GM12801 (cell line): ENCODE measurements around the gene ETV1.

Experiments
- TF ChIP-seq, protein P1 (sequence below): IDR thresholded peaks from one replicate; pipeline ENCODE4 v1.5.1; 2011; ENCODE audit warnings: control low read depth; ENCODE audit not compliant: insufficient read length; ENCODE audit errors: extremely low read depth

Gene ETV1

DNA sequence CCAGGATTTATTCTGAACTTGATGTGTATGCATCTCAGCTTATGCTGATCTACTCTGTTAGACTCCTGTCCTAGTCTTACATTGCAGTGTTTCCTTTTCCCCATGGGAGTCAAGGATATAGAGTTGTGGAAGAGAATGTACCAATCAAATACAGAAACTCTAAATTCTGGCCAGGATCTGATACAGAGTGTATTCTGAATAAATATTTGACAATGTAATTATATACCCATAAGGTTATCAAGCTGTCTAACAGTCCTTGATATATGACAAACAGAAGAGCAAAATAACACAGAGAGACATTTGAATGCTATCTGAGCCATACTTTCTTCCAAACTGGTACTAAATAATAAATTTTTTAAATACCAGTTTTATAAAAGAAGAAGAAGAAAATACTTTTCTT is 116.8 kb downstream of the ETV1 start:
- TF ChIP-seq, protein P1, sequence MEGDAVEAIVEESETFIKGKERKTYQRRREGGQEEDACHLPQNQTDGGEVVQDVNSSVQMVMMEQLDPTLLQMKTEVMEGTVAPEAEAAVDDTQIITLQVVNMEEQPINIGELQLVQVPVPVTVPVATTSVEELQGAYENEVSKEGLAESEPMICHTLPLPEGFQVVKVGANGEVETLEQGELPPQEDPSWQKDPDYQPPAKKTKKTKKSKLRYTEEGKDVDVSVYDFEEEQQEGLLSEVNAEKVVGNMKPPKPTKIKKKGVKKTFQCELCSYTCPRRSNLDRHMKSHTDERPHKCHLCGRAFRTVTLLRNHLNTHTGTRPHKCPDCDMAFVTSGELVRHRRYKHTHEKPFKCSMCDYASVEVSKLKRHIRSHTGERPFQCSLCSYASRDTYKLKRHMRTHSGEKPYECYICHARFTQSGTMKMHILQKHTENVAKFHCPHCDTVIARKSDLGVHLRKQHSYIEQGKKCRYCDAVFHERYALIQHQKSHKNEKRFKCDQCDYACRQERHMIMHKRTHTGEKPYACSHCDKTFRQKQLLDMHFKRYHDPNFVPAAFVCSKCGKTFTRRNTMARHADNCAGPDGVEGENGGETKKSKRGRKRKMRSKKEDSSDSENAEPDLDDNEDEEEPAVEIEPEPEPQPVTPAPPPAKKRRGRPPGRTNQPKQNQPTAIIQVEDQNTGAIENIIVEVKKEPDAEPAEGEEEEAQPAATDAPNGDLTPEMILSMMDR = no peak

DNA sequence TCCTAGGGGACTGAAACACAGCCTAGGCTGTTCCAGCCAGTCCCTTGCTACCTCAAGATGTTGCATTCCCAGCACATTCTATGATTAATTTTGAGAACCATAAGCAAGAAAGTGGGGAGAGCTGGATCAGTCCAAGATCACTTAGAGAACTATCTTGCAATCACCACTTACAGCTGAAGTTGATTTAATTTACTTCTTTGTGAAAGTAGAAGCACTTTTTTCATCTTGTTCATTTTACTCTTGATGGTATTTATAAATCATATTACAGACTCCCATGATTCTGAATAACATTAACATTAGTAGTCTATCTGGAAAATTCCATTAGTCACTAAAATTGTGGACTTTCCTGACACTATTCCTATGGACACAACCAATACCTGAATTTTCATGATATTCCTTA is 118.5 kb downstream of the ETV1 start:
- TF ChIP-seq, protein P1 = no peak

DNA sequence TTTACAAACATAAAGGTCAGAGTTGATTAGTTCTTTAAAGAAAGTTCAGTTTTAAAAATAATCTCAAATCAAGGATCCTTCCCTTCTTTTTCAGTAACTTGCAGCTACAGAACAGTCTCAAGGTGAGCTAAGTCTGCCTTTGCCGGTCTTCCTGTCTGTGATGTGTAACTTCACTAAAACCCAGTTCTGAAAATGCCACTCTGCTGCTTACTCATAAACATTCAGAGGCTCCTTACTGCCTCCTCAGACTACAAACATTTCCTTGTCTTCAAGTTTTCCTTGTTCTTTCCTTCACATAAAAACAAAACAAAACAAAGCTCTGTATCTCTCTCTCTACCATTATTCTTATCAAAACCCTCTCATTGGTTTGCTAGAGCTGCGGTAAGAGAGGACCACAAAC is 128.7 kb downstream of the ETV1 start:
- TF ChIP-seq, protein P1 = no peak

- TF ChIP-seq, protein P1 = no peak
Measured at GRCh38 chr7:13856012-13856411, 133.5 kb downstream of the ETV1 start.

- TF ChIP-seq, protein P1 = no peak
Measured at GRCh38 chr7:13852281-13852968, 137.0 kb downstream of the ETV1 start.

- TF ChIP-seq, protein P1 = no peak
Measured at GRCh38 chr7:13851736-13852135, 137.7 kb downstream of the ETV1 start.

DNA sequence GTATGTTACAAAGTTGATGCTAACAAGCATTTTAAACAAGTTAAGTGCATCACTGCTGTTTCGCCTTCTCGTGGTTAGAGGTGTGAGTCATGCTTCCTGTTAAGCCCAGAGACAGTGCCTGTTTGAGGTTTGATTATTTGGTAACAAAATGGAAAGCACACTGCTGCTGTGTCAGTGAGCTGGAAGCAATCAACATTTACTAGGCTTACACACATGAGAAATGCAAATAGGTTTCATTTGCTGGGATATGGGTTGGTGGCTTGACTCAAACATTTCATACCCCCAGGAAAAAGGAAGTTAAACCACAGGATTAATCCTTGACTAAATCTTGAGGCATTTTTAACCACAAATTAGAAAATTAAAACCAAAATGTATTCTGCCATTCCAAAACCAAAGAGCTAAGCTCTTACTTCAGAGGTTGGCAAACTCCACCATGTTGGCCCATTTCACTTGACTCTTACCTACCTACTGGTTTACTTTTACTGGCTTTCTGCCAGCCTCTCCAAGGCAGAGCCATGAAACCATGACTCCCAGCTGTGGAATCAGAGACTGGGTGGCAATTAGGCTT is 139.2 kb downstream of the ETV1 start:
- TF ChIP-seq, protein P1 = no peak
